Breast epithelium (tissue), 4 donors: ENCODE results near the gene LZTFL1. TPM values are rescaled to one million over a fixed set of nuclear protein-coding genes. Genes with fewer than 3 reads are reported as not detected.

Source experiments
- DNase-seq, 2 donors: peaks; one replicate each; pipeline ENCODE4 v3.0.0-alpha.2; 2019; ENCODE audit warnings: low spot score in 2 of 2
- H3K27ac ChIP-seq, 2 donors: fragments of 200-600 bp; sonication (generic) in 1 of 2; one replicate each; pipeline ENCODE4 v1.5.1; 2016 to 2019; ENCODE audit warnings: mild to moderate bottlenecking in 1 of 2
- H3K27me3 ChIP-seq, 2 donors: fragments of 200-600 bp; sonication (generic) in 1 of 2; one replicate each; pipeline versions ENCODE4 v1.5.1 to v1.6.0; 2017 to 2019; ENCODE audit warnings: control low read depth in 1 of 2, mild to moderate bottlenecking in 1 of 2
- H3K36me3 ChIP-seq: fragments of 200-600 bp; one replicate; pipeline ENCODE4 v1.5.1; 2019
- H3K4me1 ChIP-seq, 2 donors: fragments of 200-600 bp; sonication (generic); one replicate each; pipeline ENCODE4 v1.5.1; 2016 to 2019; ENCODE audit warnings: control low read depth in 1 of 2
- H3K4me3 ChIP-seq, 3 donors: fragments of 200-600 bp; sonication (generic); 1 replicate in 2 of 3; 2 replicates in 1 of 3; pipeline ENCODE4 v1.5.1; 2016 to 2019; ENCODE audit warnings: mild to moderate bottlenecking in 3 of 3, moderate library complexity in 2 of 3
- H3K9me3 ChIP-seq, 2 donors: fragments of 200-600 bp; sonication (generic) in 1 of 2; one replicate each; pipeline ENCODE4 v1.5.1; 2016 to 2019; ENCODE audit warnings: control low read depth in 1 of 2
- CTCF ChIP-seq, 3 donors: fragments of 450-650 bp; IDR thresholded peaks; one replicate each; pipeline ENCODE4 v1.5.1; 2016 to 2017; ENCODE audit warnings: antibody characterized with exemption in 3 of 3, mild to moderate bottlenecking in 3 of 3, moderate library complexity in 3 of 3
- POLR2A ChIP-seq: fragments of 450-650 bp; IDR thresholded peaks from one replicate; pipeline ENCODE4 v1.6.1; 2016; ENCODE audit warnings: antibody characterized with exemption, mild to moderate bottlenecking, moderate library complexity
- POLR2AphosphoS5 ChIP-seq, 3 donors: sonication (generic); formaldehyde crosslinking; IDR thresholded peaks; one replicate each; pipeline ENCODE4 v1.6.1; 2017; ENCODE audit warnings: antibody characterized with exemption in 3 of 3
- intact Hi-C: fragments of 100-400 bp; cut with DNase I; formaldehyde crosslinking; loops from one replicate; pipeline ENCODE4 v1.15.1; 2023; ENCODE audit warnings: low total_unique reads
- total RNA-seq, 3 donors: library from RNA; depleted of rRNA; stranded (reverse); fragments of >200 nt; gene quantifications; one replicate each; pipeline ENCODE4 v1.1.0, GENCODE V29; 2016

Gene LZTFL1
- total RNA-seq, 3 donors from 2014 or later = 17.0 to 39.2 (median 22.1) TPM

- Histone ChIP-seq H3K27me3 (peaks cover 0 to 2% of the 10 kb centered on the region in 2 donors), H3K27ac (no peak overlapping the region), H3K4me1 (no peaks in the 10 kb centered on the region), H3K9me3 (no peaks in the 10 kb centered on the region), H3K36me3 (no peaks in the 10 kb centered on the region), H3K4me3 (no peak overlapping the region)
- intact Hi-C loops = no loop called here
- no peak for TF ChIP-seq POLR2AphosphoS5 (IDR thresholded peaks at IDR 0.05)
- TF ChIP-seq POLR2A = no peak
- no peak for TF ChIP-seq CTCF (IDR thresholded peaks at IDR 0.05)
- DNase-seq = no peak
These were observed 39.8 kb downstream of the LZTFL1 start for GRCh38 chr3:45802146-45802545.

- Histone ChIP-seq H3K4me3 (no peak overlapping the region), H3K9me3 (no peaks in the 10 kb centered on the region), H3K27me3 (peaks cover 3 to 16% of the 10 kb centered on the region in 2 donors), H3K4me1 (no peaks in the 10 kb centered on the region), H3K27ac (no peak overlapping the region), H3K36me3 (no peaks in the 10 kb centered on the region)
- TF ChIP-seq CTCF (IDR thresholded peaks at IDR 0.05) = no peak
- TF ChIP-seq POLR2AphosphoS5 (IDR thresholded peaks at IDR 0.05) = no peak
- TF ChIP-seq POLR2A = no peak
- no peak for DNase-seq
- intact Hi-C loops = no loop called here
These were observed 41.3 kb downstream of the LZTFL1 start for GRCh38 chr3:45800611-45801010.

- no peak overlapping the region for H3K4me3 ChIP-seq
- intact Hi-C loops = no loop called here
- peaks cover 3 to 16% of the 10 kb centered on the region in 2 donors for H3K27me3 ChIP-seq
- no peaks in the 10 kb centered on the region for H3K36me3 ChIP-seq
- H3K4me1 ChIP-seq = no peaks in the 10 kb centered on the region
- no peak for DNase-seq
- TF ChIP-seq POLR2A (no peak), POLR2AphosphoS5 (IDR thresholded peaks at IDR 0.05) (no peak), CTCF (IDR thresholded peaks at IDR 0.05) (no peak)
- H3K27ac ChIP-seq = no peak overlapping the region
- H3K9me3 ChIP-seq = no peaks in the 10 kb centered on the region
These were observed 42.3 kb downstream of the LZTFL1 start for GRCh38 chr3:45799586-45799985.

GRCh38 chr3:45798034-45798433 lies 43.9 kb downstream of the LZTFL1 start:
- intact Hi-C loops = no loop called here
- Histone ChIP-seq H3K4me3 (no peak overlapping the region), H3K4me1 (no peaks in the 10 kb centered on the region), H3K9me3 (no peaks in the 10 kb centered on the region), H3K27ac (no peak overlapping the region), H3K27me3 (peaks cover 3 to 16% of the 10 kb centered on the region in 2 donors), H3K36me3 (no peaks in the 10 kb centered on the region)
- no peak for TF ChIP-seq POLR2A
- no peak for TF ChIP-seq CTCF (IDR thresholded peaks at IDR 0.05)
- TF ChIP-seq POLR2AphosphoS5 (IDR thresholded peaks at IDR 0.05) = no peak
- DNase-seq = no peak

- peak overlapping the region; percentile 36 to 70 (median 56) for H3K4me3 ChIP-seq
- H3K4me1 ChIP-seq = no peaks in the 10 kb centered on the region
- no peaks in the 10 kb centered on the region for H3K36me3 ChIP-seq
- H3K9me3 ChIP-seq = no peaks in the 10 kb centered on the region
- intact Hi-C loops = no loop called here
- H3K27ac ChIP-seq = no peak overlapping the region
- peaks cover 3 to 16% of the 10 kb centered on the region in 2 donors for H3K27me3 ChIP-seq
- TF ChIP-seq CTCF (IDR thresholded peaks at IDR 0.05) (no peak), POLR2AphosphoS5 (IDR thresholded peaks at IDR 0.05) (no peak)
- DNase-seq = no peak
These were observed 44.8 kb downstream of the LZTFL1 start for GRCh38 chr3:45796902-45797637.
